ENCODE measurements around the gene MAP2K3. TPM values are rescaled to one million over a fixed set of nuclear protein-coding genes. Genes with fewer than 3 reads are reported as not detected.

MAP2K3 gene
- polyA plus RNA-seq, 1 donor from 2014 or later, result 5.3 TPM

DNA sequence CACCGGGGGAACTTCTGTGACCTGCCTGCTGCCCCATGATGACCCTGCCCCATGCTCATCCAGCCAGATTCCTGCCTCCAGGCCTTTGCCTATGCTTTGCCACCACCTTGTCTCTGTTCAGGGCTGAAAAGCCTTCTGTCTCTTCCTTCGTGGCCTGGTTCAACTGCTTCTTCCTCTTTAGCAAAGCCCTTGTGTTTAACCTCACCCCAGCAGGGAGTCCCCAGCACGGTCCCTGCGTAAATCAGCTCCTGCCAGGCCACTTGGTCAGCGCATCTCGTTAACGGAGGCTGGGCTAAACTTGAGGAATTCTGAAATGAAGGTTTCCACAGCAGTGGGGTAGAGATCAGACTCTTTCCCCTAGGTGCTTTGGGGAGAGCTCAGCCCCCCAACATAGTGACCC lies 75.5 kb downstream of the MAP2K3 start:
- Histone ChIP-seq H3K9me3 (ENCODE audit: low read length) (no peaks in the 10 kb centered on the region), H3K27me3 (ENCODE audit: insufficient read depth, low read depth, low read length) (no peaks in the 10 kb centered on the region), H4K20me1 (ENCODE audit: insufficient read depth) (no peaks in the 10 kb centered on the region), H3K4me3 (ENCODE audit: low read length) (no peak overlapping the region), H3K4me2 (ENCODE audit: low read length) (no peak overlapping the region), H3K27ac (ENCODE audit: low read length) (no peak overlapping the region), H2AFZ (ENCODE audit: low read depth, low read length) (no peak overlapping the region), H3K9me2 (ENCODE audit: insufficient read depth, low read length) (no peaks in the 10 kb centered on the region), H3K79me2 (replicated peaks; ENCODE audit: insufficient read depth, low read length) (no peaks in the 10 kb centered on the region), H3K36me3 (ENCODE audit: insufficient read depth, low read length) (no peaks in the 10 kb centered on the region), H3K9ac (ENCODE audit: low read length) (no peak overlapping the region), H3F3A (ENCODE audit: insufficient read depth, low read length, poor library complexity, severe bottlenecking) (no peaks in the 10 kb centered on the region)
- TF ChIP-seq RAD21 (conservative IDR thresholded peaks at IDR 0.05), result no peak
- TF ChIP-seq TAF1 (IDR thresholded peaks at IDR 0.05; ENCODE audit: low read depth), result no peak

- H3K27ac ChIP-seq (ENCODE audit: low read length), result no peak overlapping the region
- no peaks in the 10 kb centered on the region for H3K36me3 ChIP-seq (ENCODE audit: insufficient read depth, low read length)
- no peak overlapping the region for H3K4me3 ChIP-seq (ENCODE audit: low read length)
- H3F3A ChIP-seq (ENCODE audit: insufficient read depth, low read length, poor library complexity, severe bottlenecking), result no peaks in the 10 kb centered on the region
- H3K27me3 ChIP-seq (ENCODE audit: insufficient read depth, low read depth, low read length), result no peaks in the 10 kb centered on the region
- H4K20me1 ChIP-seq (ENCODE audit: insufficient read depth), result no peaks in the 10 kb centered on the region
- no peaks in the 10 kb centered on the region for H3K79me2 ChIP-seq (replicated peaks; ENCODE audit: insufficient read depth, low read length)
- no peak for TF ChIP-seq EP300 (conservative IDR thresholded peaks at IDR 0.05; ENCODE audit: poor library complexity, severe bottlenecking)
- TF ChIP-seq POLR2AphosphoS5 (IDR thresholded peaks at IDR 0.05), result no peak
- TF ChIP-seq, protein P1, sequence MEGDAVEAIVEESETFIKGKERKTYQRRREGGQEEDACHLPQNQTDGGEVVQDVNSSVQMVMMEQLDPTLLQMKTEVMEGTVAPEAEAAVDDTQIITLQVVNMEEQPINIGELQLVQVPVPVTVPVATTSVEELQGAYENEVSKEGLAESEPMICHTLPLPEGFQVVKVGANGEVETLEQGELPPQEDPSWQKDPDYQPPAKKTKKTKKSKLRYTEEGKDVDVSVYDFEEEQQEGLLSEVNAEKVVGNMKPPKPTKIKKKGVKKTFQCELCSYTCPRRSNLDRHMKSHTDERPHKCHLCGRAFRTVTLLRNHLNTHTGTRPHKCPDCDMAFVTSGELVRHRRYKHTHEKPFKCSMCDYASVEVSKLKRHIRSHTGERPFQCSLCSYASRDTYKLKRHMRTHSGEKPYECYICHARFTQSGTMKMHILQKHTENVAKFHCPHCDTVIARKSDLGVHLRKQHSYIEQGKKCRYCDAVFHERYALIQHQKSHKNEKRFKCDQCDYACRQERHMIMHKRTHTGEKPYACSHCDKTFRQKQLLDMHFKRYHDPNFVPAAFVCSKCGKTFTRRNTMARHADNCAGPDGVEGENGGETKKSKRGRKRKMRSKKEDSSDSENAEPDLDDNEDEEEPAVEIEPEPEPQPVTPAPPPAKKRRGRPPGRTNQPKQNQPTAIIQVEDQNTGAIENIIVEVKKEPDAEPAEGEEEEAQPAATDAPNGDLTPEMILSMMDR (IDR thresholded peaks at IDR 0.05; ENCODE audit: poor library complexity, severe bottlenecking), result no peak
- no peak overlapping the region for H3K9ac ChIP-seq (ENCODE audit: low read length)
- H3K9me2 ChIP-seq (ENCODE audit: insufficient read depth, low read length), result no peaks in the 10 kb centered on the region
- H3K9me3 ChIP-seq (ENCODE audit: low read length), result no peaks in the 10 kb centered on the region
- H3K4me2 ChIP-seq (ENCODE audit: low read length), result no peak overlapping the region
- no peak overlapping the region for H2AFZ ChIP-seq (ENCODE audit: low read depth, low read length)
Measured at GRCh38 chr17:21361020-21361809, 76.7 kb downstream of the MAP2K3 start.

DNA sequence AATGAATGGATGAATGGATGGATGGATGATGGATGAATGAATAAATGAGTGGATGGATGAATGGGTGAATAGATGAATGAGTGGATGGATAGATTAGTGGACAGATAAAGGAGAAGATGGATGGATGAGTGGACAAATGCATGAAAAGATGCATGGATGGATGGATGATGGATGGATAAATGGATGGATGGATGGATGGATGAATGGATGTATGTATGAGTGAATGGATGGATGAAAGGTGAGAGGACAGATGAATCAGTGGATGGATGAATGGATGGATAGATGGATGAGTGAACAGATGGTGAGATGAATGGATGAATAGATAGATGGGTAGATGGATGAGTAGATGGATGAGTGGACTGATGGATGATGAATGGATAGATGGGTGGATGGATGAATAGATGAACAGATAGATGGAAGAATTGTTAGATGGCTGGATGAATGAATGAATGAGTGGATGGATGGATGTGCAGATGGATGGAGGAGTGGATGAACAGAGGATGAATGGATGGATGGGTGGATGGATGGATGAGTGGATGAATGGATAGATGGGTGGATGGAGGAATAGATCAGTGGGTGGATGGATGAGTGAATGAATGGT lies 77.9 kb downstream of the MAP2K3 start:
- Histone ChIP-seq H3K79me2 (replicated peaks; ENCODE audit: insufficient read depth, low read length) (no peaks in the 10 kb centered on the region), H2AFZ (ENCODE audit: low read depth, low read length) (no peak overlapping the region), H3K27me3 (ENCODE audit: insufficient read depth, low read depth, low read length) (no peaks in the 10 kb centered on the region), H3K36me3 (ENCODE audit: insufficient read depth, low read length) (no peaks in the 10 kb centered on the region), H4K20me1 (ENCODE audit: insufficient read depth) (no peaks in the 10 kb centered on the region), H3F3A (ENCODE audit: insufficient read depth, low read length, poor library complexity, severe bottlenecking) (no peaks in the 10 kb centered on the region), H3K9ac (ENCODE audit: low read length) (no peak overlapping the region), H3K9me2 (ENCODE audit: insufficient read depth, low read length) (no peaks in the 10 kb centered on the region), H3K9me3 (ENCODE audit: low read length) (no peaks in the 10 kb centered on the region), H3K27ac (ENCODE audit: low read length) (no peak overlapping the region), H3K4me3 (ENCODE audit: low read length) (no peak overlapping the region), H3K4me2 (ENCODE audit: low read length) (no peak overlapping the region)
- TF ChIP-seq TAF1 (IDR thresholded peaks at IDR 0.05; ENCODE audit: low read depth) (no peak), POLR2AphosphoS5 (IDR thresholded peaks at IDR 0.05) (no peak), EP300 (conservative IDR thresholded peaks at IDR 0.05; ENCODE audit: poor library complexity, severe bottlenecking) (no peak), RAD21 (conservative IDR thresholded peaks at IDR 0.05) (no peak), SMC3 (conservative IDR thresholded peaks at IDR 0.05; ENCODE audit: poor library complexity) (no peak), MXI1 (conservative IDR thresholded peaks at IDR 0.05; ENCODE audit: poor library complexity, severe bottlenecking) (no peak), EZH2 (IDR thresholded peaks at IDR 0.05; ENCODE audit: borderline replicate concordance, insufficient read depth, low read length, poor library complexity, severe bottlenecking) (no peak), REST (IDR thresholded peaks at IDR 0.05; ENCODE audit: borderline replicate concordance) (no peak)
- TF ChIP-seq, protein P1 (IDR thresholded peaks at IDR 0.05; ENCODE audit: poor library complexity, severe bottlenecking), result no peak

Data from neural cell (in vitro differentiated cells).